Measurements from ENCODE around the gene DST. TPM values are rescaled to one million over a fixed set of nuclear protein-coding genes. Genes with fewer than 3 reads are reported as not detected.

DST gene
- total RNA-seq, 1 experiment from 2014 or later, result 132 TPM

DNA sequence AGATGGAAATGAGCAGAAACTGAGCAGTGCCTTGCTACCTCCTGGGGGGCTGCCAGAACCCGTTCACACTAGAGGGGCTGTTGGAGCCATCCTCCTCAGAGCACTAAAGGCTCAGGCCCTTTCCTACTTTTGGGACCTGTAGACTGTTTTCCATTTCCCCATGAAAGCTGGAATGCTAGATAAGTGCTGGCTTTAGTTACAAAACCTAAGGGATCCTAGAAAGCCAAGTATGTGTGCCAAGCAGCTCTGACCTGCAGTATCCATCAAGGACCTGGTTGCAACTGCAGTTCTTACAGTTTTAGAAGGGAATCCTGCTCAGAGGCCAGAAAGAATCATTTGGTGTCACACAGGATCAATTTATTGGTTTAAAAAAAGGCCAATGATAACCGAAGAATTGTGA lies 218.6 kb downstream of the DST start (continued):
- TF ChIP-seq, protein P1, sequence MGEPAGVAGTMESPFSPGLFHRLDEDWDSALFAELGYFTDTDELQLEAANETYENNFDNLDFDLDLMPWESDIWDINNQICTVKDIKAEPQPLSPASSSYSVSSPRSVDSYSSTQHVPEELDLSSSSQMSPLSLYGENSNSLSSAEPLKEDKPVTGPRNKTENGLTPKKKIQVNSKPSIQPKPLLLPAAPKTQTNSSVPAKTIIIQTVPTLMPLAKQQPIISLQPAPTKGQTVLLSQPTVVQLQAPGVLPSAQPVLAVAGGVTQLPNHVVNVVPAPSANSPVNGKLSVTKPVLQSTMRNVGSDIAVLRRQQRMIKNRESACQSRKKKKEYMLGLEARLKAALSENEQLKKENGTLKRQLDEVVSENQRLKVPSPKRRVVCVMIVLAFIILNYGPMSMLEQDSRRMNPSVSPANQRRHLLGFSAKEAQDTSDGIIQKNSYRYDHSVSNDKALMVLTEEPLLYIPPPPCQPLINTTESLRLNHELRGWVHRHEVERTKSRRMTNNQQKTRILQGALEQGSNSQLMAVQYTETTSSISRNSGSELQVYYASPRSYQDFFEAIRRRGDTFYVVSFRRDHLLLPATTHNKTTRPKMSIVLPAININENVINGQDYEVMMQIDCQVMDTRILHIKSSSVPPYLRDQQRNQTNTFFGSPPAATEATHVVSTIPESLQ (CRISPR knock-in tag; IDR thresholded peaks at IDR 0.05), result no peak
- no peak for TF ChIP-seq SMAD3 (CRISPR knock-in tag; IDR thresholded peaks at IDR 0.05; ENCODE audit: borderline replicate concordance)

DNA sequence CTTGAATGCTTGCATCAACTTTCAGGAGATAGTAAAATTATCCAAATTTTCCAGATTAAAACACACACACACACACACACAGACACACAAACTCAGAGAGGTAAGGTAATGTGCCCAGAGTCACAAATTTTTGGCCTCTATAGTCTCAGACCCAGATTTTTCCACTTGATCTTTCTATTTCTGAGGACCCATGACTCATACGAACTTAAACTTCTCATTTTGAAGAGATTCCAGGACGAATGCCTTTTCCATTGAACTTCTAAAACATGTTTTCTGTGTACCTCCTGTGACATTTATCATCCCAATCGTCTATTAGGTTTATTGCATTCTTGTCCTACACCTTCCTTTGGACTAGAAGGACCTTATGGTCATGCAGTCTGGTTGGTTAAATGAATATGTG lies 222.4 kb downstream of the DST start:
- Mint-ChIP-seq H3K4me1 (no peaks in the 10 kb centered on the region), H3K36me3 (no peaks in the 10 kb centered on the region), H3K27me3 (ENCODE audit: low read depth) (no peaks in the 10 kb centered on the region), H3K9me3 (peaks cover 4% of the 10 kb centered on the region; the same call in 1 of the 2 replicates), H3K27ac (no peak overlapping the region), H3K4me3 (no peak overlapping the region)
- ATAC-seq (no peak), DNase-seq (ENCODE audit: low spot score) (no peak)
- TF ChIP-seq TCF7 (CRISPR knock-in tag; IDR thresholded peaks at IDR 0.05; ENCODE audit: low read depth), result no peak
- TF ChIP-seq, protein P2, sequence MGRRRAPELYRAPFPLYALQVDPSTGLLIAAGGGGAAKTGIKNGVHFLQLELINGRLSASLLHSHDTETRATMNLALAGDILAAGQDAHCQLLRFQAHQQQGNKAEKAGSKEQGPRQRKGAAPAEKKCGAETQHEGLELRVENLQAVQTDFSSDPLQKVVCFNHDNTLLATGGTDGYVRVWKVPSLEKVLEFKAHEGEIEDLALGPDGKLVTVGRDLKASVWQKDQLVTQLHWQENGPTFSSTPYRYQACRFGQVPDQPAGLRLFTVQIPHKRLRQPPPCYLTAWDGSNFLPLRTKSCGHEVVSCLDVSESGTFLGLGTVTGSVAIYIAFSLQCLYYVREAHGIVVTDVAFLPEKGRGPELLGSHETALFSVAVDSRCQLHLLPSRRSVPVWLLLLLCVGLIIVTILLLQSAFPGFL (CRISPR knock-in tag; IDR thresholded peaks at IDR 0.05; ENCODE audit: borderline replicate concordance), result no peak
- no peak for TF ChIP-seq ELF4 (CRISPR knock-in tag; IDR thresholded peaks at IDR 0.05; ENCODE audit: low read depth)
- no peak for TF ChIP-seq TP53 (CRISPR knock-in tag; IDR thresholded peaks at IDR 0.05)
- TF ChIP-seq, protein P3, sequence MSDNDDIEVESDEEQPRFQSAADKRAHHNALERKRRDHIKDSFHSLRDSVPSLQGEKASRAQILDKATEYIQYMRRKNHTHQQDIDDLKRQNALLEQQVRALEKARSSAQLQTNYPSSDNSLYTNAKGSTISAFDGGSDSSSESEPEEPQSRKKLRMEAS (CRISPR knock-in tag; IDR thresholded peaks at IDR 0.05), result no peak
- TF ChIP-seq JAZF1 (CRISPR knock-in tag; IDR thresholded peaks at IDR 0.05), result no peak
- no peak for TF ChIP-seq ETV6 (CRISPR knock-in tag; IDR thresholded peaks at IDR 0.05)
- TF ChIP-seq, protein P4, sequence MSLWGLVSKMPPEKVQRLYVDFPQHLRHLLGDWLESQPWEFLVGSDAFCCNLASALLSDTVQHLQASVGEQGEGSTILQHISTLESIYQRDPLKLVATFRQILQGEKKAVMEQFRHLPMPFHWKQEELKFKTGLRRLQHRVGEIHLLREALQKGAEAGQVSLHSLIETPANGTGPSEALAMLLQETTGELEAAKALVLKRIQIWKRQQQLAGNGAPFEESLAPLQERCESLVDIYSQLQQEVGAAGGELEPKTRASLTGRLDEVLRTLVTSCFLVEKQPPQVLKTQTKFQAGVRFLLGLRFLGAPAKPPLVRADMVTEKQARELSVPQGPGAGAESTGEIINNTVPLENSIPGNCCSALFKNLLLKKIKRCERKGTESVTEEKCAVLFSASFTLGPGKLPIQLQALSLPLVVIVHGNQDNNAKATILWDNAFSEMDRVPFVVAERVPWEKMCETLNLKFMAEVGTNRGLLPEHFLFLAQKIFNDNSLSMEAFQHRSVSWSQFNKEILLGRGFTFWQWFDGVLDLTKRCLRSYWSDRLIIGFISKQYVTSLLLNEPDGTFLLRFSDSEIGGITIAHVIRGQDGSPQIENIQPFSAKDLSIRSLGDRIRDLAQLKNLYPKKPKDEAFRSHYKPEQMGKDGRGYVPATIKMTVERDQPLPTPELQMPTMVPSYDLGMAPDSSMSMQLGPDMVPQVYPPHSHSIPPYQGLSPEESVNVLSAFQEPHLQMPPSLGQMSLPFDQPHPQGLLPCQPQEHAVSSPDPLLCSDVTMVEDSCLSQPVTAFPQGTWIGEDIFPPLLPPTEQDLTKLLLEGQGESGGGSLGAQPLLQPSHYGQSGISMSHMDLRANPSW (CRISPR knock-in tag; conservative IDR thresholded peaks at IDR 0.05; ENCODE audit: low read depth), result no peak
- no peak for TF ChIP-seq SP1 (CRISPR knock-in tag; conservative IDR thresholded peaks at IDR 0.05)
- TF ChIP-seq ESRRA (CRISPR knock-in tag; IDR thresholded peaks at IDR 0.05; ENCODE audit: borderline replicate concordance), result no peak
- no peak for TF ChIP-seq RELA (CRISPR knock-in tag; IDR thresholded peaks at IDR 0.05; ENCODE audit: borderline replicate concordance)
- TF ChIP-seq, protein P1 (CRISPR knock-in tag; IDR thresholded peaks at IDR 0.05), result no peak
- TF ChIP-seq, protein P5, sequence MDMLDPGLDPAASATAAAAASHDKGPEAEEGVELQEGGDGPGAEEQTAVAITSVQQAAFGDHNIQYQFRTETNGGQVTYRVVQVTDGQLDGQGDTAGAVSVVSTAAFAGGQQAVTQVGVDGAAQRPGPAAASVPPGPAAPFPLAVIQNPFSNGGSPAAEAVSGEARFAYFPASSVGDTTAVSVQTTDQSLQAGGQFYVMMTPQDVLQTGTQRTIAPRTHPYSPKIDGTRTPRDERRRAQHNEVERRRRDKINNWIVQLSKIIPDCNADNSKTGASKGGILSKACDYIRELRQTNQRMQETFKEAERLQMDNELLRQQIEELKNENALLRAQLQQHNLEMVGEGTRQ (CRISPR knock-in tag; IDR thresholded peaks at IDR 0.05), result no peak
- no peak for TF ChIP-seq CREB1 (CRISPR knock-in tag; IDR thresholded peaks at IDR 0.05)
- TF ChIP-seq TEAD1 (CRISPR knock-in tag; IDR thresholded peaks at IDR 0.05), result no peak
- TF ChIP-seq, protein P6, sequence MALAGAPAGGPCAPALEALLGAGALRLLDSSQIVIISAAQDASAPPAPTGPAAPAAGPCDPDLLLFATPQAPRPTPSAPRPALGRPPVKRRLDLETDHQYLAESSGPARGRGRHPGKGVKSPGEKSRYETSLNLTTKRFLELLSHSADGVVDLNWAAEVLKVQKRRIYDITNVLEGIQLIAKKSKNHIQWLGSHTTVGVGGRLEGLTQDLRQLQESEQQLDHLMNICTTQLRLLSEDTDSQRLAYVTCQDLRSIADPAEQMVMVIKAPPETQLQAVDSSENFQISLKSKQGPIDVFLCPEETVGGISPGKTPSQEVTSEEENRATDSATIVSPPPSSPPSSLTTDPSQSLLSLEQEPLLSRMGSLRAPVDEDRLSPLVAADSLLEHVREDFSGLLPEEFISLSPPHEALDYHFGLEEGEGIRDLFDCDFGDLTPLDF (CRISPR knock-in tag; IDR thresholded peaks at IDR 0.05), result no peak
- no peak for TF ChIP-seq ATF1 (CRISPR knock-in tag; IDR thresholded peaks at IDR 0.05)
- TF ChIP-seq MXD4 (CRISPR knock-in tag; IDR thresholded peaks at IDR 0.05; ENCODE audit: borderline replicate concordance), result no peak
- CTCF ChIA-PET, result no interaction called here
- POLR2A ChIA-PET, result no interaction called here

All from WTC11 (cell line).